NB4 (cell line): ENCODE data around the gene GADL1.

Source experiments
- DNase-seq: peaks from one replicate; pipeline ENCODE4 v3.0.0; 2010; ENCODE audit warnings: low read depth
- H3K4me3 ChIP-seq: one replicate; pipeline ENCODE4 v1.5.1; 2011; ENCODE audit warnings: mild to moderate bottlenecking, low read depth, low read length, moderate library complexity
- CTCF ChIP-seq: IDR thresholded peaks from one replicate; pipeline ENCODE4 v1.5.1; 2012; ENCODE audit warnings: low read depth, low read length
- MAX ChIP-seq: IDR thresholded peaks from 2 replicates; pipeline ENCODE4 v1.6.1; 2011; ENCODE audit warnings: low read depth, low read length
- MYC ChIP-seq: IDR thresholded peaks from 2 replicates; pipeline ENCODE4 v1.6.1; 2011; ENCODE audit warnings: low read depth, low read length
- POLR2A ChIP-seq: IDR thresholded peaks from 2 replicates; pipeline ENCODE4 v1.6.1; 2011; ENCODE audit warnings: mild to moderate bottlenecking; ENCODE audit not compliant: insufficient read length; ENCODE audit errors: extremely low read depth

Gene GADL1

GRCh38 chr3:30756218-30756617, 138.2 kb downstream of the GADL1 start:
- H3K4me3 ChIP-seq, result no peak overlapping the region
- DNase-seq, result no peak
- TF ChIP-seq CTCF (no peak), MAX (no peak)

GRCh38 chr3:30754426-30754825, 140.0 kb downstream of the GADL1 start:
- no peak for DNase-seq
- TF ChIP-seq CTCF, result no peak
- TF ChIP-seq MAX, result no peak
- no peak for TF ChIP-seq MYC
- no peak for TF ChIP-seq POLR2A
- no peak overlapping the region for H3K4me3 ChIP-seq

GRCh38 chr3:30753766-30754165, 140.7 kb downstream of the GADL1 start:
- DNase-seq, result no peak
- no peak for TF ChIP-seq MAX
- H3K4me3 ChIP-seq, result no peak overlapping the region

- TF ChIP-seq POLR2A, result no peak
- TF ChIP-seq MYC, result no peak
- no peak for TF ChIP-seq MAX
- no peak overlapping the region for H3K4me3 ChIP-seq
- DNase-seq, result peak; percentile 71
Measured at GRCh38 chr3:30752970-30753369, 141.5 kb downstream of the GADL1 start.

- no peak for DNase-seq
- no peak for TF ChIP-seq POLR2A
- no peak for TF ChIP-seq MAX
- no peak for TF ChIP-seq MYC
- no peak for TF ChIP-seq CTCF
- no peak overlapping the region for H3K4me3 ChIP-seq
Measured at GRCh38 chr3:30752491-30752890, 142.0 kb downstream of the GADL1 start.

GRCh38 chr3:30751610-30752299, 142.7 kb downstream of the GADL1 start:
- TF ChIP-seq CTCF (peak; percentile 47), MYC (no peak)
- no peak overlapping the region for H3K4me3 ChIP-seq
- peak; percentile 66 for DNase-seq

- TF ChIP-seq CTCF (no peak), POLR2A (no peak), MAX (no peak), MYC (no peak)
- no peak overlapping the region for H3K4me3 ChIP-seq
- no peak for DNase-seq
Measured at GRCh38 chr3:30750967-30751366, 143.5 kb downstream of the GADL1 start.
